Measurements from ENCODE around the gene PLAGL1.
"Not testable (repeated sequence)": the region's sequence is repeated elsewhere in the genome, so short reads cannot be mapped to it uniquely, and the experiment has no call there.

The PLAGL1 gene

DNA sequence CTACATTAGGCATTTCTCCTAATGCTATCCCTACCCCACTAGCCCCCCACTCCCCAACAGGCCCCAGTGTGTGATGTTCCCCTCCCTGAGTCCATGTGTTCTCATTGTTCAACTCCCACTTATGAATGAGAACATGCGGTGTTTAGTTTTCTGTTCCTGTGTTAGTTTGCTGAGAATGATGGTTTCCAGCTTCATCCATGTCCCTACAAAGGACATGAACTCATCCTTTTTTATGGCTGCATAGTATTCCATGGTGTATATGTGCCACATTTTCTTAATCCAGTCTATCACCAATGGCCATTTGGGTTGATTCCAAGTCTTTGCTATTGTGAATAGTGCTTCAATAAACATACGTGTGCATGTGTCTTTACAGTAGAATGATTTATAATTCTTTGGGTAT is 1.6 kb upstream of the PLAGL1 start:
- DNase-seq (ENCODE audit: low read depth in 2 of 2) = not testable (repeated sequence)

DNA sequence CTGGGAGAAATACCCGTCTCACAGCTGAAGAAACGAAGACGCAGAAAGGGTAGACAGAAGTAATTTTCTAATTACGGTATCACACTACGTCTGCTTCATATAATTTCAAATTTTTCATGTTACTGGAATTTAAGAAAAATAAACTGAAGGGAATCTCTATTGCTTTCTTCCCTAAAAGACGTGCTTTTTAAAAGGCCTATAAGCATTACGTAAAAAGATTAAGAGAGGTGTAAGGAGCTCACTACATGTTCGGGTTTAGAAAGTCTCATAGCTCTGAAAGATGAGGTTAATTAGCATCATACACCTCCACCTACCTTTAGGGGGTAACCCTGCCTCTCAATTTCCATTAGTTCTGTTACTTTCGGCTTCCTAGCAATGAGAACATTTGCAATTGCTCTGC is 787 bp upstream of the PLAGL1 start:
- no peak for DNase-seq (ENCODE audit: low read depth in 2 of 2)

DNA sequence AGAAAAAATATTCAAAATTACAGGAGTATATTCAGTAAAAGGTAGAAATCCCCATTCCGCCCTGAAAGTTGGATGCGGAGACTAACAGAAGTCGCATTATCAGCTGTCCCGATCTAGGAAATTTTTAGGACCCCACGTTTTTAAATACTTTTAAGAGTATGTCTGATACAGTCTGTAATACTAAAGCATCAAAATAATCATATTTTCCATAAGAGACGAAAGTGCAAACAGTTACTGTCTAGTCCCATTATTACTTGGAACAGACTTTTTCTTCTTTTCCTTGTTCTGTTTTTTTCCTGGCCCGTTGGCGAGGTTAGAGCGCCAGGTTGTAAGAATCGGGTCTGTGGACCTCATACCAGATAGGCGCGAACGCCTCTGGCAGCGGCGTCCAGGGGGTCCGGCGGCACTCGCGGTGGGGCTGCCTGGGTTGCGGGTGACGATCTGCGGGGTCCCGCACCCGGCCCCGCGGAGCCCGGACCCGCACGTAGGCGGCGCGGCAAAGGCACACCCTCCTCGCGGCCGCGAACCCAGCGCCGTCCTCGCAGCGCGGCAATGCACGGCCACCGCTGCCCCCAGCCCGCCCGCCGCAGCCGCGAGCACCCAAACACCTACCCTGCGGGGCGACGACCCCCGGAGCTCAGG is 460 bp downstream of the PLAGL1 start:
- DNase-seq (ENCODE audit: low read depth in 2 of 2) = no peak

DNA sequence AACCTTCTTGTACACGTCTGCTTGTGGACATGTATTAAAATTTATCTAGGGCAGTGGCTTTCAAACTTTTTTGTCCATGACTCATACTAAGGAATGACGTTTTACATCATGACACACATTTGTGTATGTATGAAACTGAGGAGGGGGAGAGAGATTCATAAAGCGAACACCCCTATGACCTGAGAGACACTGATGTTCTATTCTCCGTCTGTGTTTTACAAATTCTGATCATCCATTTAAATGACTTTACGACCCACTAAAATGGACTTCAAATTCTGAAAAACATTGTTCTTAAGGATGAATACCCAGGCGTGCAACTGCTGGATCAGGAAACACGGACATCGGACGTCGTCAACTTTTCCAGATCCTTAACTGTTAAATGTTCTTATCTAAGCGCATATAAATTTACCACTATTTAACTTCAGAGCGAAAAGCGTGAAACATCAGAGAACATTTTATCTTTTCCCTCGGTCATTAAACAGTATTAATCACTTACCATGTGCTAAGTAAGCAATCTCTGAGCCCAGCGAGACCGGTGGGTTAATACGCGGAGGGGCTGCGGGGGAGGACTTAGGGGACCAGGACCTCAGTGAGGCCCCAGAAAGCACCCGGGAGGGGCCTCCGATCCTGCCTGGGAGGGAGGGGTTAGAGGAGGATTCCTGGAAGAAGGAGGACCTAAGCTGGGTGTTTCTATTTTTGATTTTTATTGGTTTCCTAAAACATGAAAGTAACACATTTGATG is 1.2 kb downstream of the PLAGL1 start:
- DNase-seq (ENCODE audit: low read depth in 2 of 2) = no peak

DNA sequence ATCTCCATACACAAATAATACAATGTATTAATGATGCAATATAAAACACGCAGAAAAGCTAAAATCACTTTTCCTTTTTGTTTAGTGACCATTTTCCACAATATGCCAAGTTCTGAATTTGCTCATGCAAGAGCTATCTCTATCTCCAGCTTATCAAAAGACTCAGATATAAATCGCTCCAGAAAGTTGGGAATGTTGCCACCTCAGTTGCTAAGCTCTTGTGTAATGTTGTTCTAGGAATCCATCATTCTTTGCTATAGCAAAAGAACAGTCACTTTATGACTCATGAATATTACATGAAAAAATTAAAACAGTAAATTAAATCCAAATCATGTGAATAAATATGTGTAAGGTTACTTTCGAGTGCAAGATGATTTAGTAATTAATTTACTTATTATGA is 8.7 kb downstream of the PLAGL1 start:
- DNase-seq (ENCODE audit: low read depth in 2 of 2) = no peak

DNA sequence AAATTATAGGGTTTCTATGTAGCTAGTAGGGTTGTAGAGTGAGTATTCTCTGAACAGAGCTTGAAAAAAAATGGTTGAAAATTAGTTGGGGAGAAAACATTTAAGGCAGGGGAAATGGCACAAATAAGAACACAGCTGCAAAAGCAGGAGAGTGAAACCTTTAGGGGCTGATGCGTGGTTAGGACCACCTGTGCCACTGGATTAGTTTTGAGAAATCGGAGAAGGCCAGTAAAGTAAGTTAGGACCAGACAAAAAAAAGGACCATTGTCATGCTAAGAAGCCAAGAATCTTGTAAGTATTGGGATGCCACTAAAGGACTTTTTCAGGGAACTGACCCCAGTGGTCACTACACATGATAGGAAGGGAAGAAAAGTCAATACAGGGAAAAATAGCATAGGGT is 9.4 kb downstream of the PLAGL1 start:
- no peak for DNase-seq (ENCODE audit: low read depth in 2 of 2)

DNA sequence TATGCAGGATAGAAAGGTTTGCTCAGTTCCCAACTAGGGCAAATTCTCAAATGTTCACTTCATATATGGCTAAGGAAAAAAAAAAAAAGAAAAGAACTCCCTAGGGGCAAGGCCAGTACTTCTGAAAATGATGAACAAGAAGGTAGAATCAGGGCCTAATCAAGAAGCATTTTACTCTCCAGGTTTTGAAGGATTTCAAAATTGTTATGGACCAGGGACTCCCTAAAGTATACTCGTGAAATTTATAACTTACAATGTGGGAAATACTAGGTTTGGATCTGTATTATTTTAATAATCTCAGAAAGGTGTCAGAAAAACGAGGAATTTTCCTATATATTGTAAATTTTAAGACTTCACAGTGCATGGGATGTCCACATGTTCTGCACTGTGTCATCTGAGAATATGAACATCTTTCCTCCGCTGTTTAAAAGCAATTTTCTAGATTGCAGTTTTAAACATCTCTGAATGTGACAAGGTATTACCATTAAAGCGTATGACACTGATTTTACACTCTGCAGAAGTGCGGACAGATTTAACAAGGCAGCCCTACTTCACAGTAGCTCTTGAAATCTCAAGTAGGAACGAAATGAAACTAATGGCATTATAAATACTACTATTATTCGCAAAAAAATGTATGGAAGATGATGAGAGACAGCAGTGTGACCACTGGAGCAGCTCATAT is 14.0 kb downstream of the PLAGL1 start:
- no peak for DNase-seq (ENCODE audit: low read depth in 2 of 2)

DNA sequence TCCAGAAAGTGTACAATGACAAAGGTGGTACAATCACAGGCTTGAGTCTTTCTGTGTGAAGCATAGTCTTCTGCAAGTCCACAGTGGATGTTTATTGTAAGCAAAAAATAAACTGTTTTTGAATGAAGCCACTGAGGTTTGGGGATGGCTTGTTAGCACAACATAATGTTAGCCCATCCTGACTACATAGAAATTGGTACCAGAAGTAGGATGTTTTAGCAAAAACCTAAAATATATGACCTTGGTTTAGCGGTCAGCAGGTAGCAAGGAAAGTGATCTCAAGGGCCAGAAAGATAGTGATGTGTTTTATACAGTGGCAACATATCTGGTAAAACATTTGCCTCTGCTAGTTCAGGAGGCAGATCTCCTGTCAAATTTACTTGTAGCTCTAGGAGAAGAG is 15.8 kb downstream of the PLAGL1 start:
- no peak for DNase-seq (ENCODE audit: low read depth in 2 of 2)

DNA sequence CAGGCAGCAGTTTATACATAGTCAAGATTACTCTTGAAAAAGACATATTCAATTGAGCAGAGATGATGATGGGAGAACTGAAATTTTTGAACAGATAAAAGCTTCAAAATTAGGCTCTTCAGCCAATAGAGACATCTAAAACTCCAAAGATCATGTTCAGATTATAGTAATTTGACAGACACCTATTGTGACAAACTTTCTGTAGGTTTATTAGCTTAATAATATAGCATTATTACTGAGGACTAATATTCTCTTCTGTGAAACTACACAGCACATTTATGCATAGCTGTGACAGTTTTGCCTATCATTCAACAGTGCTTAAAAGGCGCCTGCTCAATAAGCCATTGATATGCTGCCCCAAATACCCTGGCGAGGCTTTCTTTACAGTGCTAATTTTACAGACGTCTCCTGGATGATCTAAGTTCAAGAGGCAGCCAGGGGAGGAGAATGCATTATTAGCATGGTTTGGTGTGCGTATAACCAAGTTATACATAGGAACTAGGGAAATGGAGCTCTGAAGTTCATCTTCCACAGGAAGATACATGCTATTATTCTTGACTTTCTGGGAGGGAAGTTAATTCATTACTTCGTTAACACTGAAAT is 21.5 kb downstream of the PLAGL1 start:
- DNase-seq (ENCODE audit: low read depth in 2 of 2) = no peak

DNA sequence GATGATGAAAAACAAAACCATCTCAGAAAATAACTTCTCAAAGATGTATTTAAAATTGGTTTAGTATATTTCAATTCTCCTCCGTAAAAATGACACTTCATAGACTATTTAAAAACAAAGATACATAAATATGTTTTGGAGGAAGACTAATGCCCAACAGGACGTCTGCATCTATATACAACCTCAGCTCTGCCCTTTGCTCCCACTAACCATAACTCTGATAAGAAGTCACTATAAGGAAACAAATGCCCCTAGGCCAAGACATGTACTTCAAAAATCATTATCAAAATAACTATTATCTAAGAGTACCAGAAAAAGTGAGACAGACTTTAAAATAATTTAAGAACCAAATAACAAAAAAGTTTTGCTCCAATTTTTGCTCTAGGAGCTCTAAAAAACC is 23.4 kb downstream of the PLAGL1 start:
- DNase-seq (ENCODE audit: low read depth in 2 of 2) = no peak

DNA sequence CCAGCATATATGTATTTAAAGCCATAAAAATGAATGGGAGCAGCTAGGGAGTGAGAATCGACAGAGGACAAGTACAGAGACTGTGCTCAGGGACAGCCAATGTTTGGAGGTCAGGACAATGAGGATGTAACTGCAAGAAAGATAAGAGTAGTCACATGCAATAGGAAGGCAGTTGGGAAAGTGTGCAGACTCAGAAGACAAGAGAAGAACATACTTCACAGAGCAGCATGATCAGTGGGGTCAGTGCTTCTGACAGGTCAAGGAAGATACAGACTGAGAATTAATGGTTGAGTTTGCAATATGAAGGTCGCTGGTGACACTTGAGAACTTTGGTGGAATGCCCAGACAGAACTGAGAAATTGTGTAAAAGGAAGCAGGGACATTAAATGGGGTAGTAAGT is 25.1 kb downstream of the PLAGL1 start:
- no peak for DNase-seq (ENCODE audit: low read depth in 2 of 2)

DNA sequence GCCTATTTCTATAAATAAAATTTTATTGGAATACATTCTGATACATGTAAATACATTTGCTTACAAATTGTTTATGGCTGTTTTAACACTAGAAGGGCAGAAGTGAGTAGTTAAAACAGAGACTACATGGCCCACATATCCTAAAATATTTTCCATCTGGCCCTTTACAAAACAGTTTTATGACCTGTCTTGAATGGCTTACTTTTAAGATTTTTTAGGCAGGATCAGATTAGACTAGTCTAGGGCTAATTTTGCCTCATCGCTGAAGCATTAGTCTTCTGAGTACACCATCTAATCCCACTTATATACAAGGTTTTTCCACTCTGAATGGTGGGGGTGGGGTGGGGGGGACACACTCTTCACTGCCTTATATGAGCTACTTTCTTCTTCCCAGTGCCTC is 27.1 kb downstream of the PLAGL1 start:
- DNase-seq (ENCODE audit: low read depth in 2 of 2) = no peak

DNA sequence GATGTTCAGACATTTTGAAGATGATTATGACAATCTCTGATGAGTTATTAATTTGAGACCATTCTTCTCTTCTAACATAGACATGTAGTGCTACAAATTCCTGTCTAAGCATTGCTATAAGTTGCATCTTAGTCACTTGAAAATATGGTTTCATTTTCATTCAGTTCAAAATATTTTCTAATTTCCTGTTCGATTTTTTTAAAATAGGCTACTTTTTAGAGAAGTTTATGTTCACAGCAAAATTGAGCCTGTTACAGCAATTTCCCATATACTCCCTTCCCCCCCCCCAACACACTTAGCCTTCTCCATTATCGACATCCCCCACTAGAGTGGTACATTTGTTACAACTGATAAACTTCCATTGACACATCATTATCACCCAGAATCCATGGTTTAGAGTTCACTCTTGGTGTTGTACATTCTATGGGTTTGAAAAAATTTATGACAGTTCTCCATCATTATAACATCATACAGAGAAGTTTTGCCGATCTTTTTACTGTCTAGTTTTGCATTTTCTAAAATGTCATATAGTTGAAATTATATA is 31.2 kb downstream of the PLAGL1 start:
- DNase-seq (ENCODE audit: low read depth in 2 of 2) = no peak

DNA sequence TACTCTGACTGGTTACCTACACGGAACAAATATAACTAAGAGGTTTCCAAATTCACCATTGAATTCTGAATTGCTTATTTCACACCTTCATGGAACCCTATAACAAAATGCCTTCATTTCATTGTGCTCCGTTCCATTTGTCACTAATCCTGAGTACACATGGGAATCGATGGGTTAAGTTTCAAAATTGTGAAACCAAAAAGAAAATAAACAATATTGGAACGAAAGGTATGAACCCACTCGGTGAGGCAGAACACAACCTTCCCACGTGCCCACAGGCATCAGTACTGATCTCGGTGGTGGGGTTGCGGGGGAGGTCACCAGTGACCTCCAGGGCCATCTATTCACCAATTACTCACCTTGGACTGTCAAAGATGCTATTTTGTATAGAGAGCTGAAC is 34.0 kb downstream of the PLAGL1 start:
- DNase-seq (ENCODE audit: low read depth in 2 of 2) = no peak

DNA sequence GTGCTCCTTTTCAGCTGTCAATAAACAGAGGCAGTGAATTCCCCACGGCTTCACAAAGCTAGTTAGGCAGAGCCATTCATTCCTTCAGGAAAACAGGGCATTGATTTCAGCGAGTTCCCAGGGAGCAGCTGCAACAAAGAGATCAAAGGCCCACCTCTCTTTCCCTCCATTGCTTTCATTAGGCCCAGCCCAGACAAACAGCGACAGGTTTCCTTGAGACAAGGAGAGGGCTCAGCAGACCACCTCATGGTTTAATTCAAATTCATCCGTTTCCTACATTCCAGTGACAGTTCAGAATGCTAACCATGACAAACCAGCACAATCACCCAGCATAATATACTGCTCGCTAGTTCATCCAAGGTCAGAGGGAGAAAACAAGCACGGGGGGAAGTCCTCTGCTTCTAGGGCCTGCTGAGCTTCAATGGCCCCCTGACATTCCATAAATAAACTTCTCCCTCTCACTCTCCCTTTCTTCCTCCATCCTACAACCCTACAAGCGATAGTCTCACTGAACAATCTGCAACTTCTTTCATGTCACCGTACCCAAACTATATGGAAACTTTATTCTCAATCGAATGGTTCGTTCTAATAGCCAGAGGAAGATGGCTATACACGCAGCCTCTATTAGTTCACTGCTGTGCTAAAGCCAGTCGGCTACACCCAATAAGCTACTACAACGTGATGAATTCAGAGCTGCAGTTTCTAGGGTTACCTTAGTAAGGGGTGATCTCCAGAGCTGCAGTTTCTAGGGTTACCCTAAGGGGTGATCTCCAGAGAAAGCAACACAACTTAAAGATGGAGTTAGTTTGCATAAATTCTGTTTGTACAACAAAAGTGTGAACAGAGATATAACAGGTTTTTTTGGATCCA is 34.7 kb downstream of the PLAGL1 start:
- no peak for DNase-seq (ENCODE audit: low read depth in 2 of 2)

DNA sequence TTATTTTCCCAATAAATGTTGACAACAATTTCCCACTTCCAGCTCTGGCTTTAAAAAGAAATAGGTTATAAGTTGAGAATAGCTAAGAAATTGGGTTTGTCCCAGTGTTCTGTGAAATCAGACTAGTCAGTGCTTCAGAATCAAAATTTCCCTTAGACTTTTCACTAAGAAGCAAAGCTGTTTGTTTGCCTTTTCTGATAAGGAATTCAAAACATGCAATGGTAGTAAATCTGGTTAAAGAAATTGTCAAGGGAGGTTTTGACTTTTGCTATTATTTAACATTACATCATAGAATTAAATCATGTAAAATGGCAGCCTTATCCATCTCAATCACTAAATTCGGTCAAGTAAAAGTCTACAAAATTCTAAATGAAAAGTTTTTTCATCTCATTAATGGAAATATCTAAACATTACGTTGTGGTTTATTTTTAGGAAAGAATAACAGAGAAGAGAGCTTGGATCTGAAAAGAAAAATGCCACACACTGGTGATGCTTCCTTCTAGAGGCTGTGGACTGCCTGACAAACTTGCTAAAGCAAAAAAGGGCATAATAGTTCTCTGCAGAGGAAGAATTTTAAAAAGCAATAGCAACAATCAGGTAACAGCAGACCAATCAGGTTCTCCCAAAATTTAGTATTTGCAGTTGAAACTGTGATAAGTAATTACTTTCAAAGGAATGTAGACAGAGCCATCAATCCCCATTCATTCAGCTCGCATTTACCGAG is 36.4 kb downstream of the PLAGL1 start:
- DNase-seq (ENCODE audit: low read depth in 2 of 2) = no peak

DNA sequence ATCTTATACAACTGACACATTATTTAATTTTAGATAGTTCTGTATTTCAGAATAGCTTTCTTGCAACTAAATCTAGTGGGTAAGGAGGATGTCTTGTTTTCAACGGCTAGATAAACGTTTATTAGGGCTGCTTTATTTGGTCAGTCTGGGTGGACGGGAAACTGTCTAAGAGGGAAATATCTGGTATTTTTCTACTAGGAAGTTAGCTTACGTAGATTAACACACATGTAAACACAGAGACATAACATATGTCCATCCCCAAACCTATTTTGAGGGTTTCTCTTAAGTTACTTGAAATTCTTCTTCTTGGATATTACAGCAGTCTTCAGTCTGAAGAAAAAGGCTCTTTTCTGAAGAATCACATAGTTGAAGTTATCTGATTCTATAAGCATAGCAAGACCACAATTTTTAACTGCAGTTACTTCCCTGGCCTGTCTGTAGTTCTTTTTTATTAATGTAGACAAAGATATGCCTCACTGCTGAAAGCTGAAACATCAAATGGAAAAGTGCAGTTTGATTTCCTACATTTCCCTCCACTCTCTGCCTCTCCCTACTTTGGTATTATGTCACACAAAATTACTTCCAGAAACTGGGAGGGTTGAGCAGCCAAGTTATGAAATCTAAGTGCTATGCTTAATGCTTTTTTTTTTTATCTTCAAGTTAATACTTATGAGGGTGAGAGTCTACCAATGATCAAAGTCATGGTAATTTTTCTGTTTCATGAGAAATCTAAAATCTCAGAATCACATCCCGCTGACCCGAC is 37.4 kb downstream of the PLAGL1 start:
- no peak for DNase-seq (ENCODE audit: low read depth in 2 of 2)

DNA sequence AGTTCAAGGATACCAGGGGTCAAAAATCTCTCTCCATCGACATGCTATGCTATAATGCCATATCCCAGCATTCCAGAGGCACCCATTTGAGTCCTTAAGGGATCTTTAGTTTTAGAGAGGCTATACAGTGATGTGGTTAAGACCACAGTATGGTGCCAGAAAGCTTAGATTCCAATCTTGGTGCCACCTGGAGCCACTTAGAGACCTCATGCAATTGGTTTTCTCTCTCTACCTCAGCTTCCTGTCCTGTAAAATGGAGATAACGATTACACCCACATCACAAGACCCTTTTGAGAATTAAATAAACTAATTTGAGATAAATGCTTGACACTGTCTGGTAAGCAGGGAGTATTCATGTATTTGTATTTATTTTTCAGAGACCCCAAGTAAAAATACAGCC is 39.0 kb downstream of the PLAGL1 start:
- no peak for DNase-seq (ENCODE audit: low read depth in 2 of 2)

DNA sequence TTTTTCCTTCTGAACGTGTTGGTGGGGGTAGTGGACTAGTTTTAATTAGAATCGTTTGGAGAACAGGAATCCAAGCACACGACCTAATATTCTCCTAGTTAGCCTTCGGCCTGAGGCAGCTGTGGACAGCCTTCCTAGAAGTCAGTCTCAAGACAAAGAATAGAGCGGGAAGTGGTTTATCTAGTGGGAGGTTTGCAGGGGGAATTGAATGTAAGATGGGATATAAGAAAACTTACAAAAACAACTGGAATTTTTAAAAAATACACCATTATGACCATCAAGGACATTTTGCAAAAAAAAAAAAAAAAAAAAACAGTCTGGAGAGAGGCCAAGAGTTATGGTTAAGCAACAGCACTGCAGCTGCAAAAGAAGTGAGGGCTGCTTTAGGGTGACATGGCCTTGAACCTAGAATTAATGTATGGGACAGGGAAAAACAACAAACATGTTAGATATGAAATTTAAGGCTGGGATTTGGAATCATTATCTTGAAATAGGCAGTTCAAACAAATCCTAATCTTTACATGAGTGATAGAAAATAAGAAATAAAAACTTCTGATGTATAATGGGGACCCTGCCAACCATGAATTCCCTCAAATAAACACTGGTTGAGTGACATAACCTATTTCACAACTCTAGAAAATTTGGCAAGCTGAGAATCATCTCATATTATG is 40.2 kb downstream of the PLAGL1 start:
- no peak for DNase-seq (ENCODE audit: low read depth in 2 of 2)

DNA sequence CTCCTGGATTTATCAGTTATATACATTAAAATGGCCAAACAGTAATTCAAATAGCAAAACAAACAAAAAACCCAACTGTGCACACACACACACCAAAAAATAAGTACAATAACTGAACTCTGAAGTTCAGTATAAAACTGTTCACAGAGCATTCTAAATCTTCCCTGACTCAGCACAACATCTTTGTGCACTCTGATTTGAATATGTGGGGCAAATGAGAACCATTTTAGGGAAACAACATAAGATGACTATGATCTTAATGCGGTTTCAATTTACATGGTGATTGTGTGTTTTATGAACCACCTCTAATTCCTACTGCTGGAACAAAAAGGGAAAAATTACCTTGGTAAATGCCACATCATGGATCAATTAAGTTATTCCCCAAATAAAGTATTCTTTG is 41.7 kb downstream of the PLAGL1 start:
- DNase-seq (ENCODE audit: low read depth in 2 of 2) = no peak
